ENCODE measurements around the gene DNALI1. TPM values are rescaled to one million over a fixed set of nuclear protein-coding genes. Genes with fewer than 3 reads are reported as not detected.

Gene DNALI1
- total and polyA plus RNA-seq, 2 of the 4 experiments (the other 2 are of a cell fraction), result 9.1 to 10.1 TPM

- TF ChIP-seq NFE2L2 (IDR thresholded peaks at IDR 0.05; ENCODE audit: low read depth, low read length) (no peak), ELK1 (IDR thresholded peaks at IDR 0.05; ENCODE audit: borderline replicate concordance, low read depth, low read length) (no peak), MXI1 (IDR thresholded peaks at IDR 0.05; ENCODE audit: borderline replicate concordance, low read depth, low read length) (no peak), MAFK (IDR thresholded peaks at IDR 0.05; ENCODE audit: low read depth, low read length) (no peak)
Observed at GRCh38 chr1:37605061-37605650, 48.4 kb downstream of the DNALI1 start (continued).

All from IMR-90 (cell line).